A673 (cell line): ENCODE data around the gene NMUR1. TPM values are rescaled to one million over a fixed set of nuclear protein-coding genes. Genes with fewer than 3 reads are reported as not detected.

Source experiments
- BruUV-seq: library from RNA; stranded (reverse); fragments of 400-500 nt; replicated peaks from 2 replicates; lab custom pipeline; 2021; lab: Mats Ljungman, UMichigan
- CTCF ChIA-PET: fragments of 300-600 bp; sonication (Branson Sonifier 250); formaldehyde crosslinking; loops from one replicate; lab custom pipeline; 2022; ENCODE audit warnings: antibody characterized with exemption; lab: Charles Lee
- POLR2A ChIA-PET: fragments of 300-600 bp; sonication (Branson Sonifier 250); formaldehyde crosslinking; loops from one replicate; lab custom pipeline; 2022; ENCODE audit warnings: antibody characterized with exemption; ENCODE audit not compliant: low non-redundant PET; lab: Charles Lee
- DNase-seq: peaks from one replicate; pipeline ENCODE4 v3.0.0-alpha.2; 2015; ENCODE audit warnings: low spot score
- H3K27ac ChIP-seq: fragments of 200-600 bp; sonication (generic); 2 replicates; pipeline ENCODE4 v1.5.1; 2016; ENCODE audit warnings: mixed run types, low read depth, mild to moderate bottlenecking, mixed read lengths, antibody characterized with exemption, low read length; ENCODE audit not compliant: poor library complexity, severe bottlenecking
- H3K27me3 ChIP-seq: fragments of 200-600 bp; sonication (generic); replicated peaks from 2 replicates; pipeline ENCODE4 v1.6.1; 2017; ENCODE audit warnings: mixed run types, low read depth, mild to moderate bottlenecking, mixed read lengths, antibody characterized with exemption, low read length; ENCODE audit not compliant: insufficient read depth, poor library complexity
- H3K36me3 ChIP-seq: fragments of 200-600 bp; sonication (generic); 2 replicates; pipeline ENCODE4 v1.6.1; 2016; ENCODE audit warnings: mixed run types, mild to moderate bottlenecking, mixed read lengths, antibody characterized with exemption, low read length; ENCODE audit not compliant: insufficient read depth, poor library complexity, severe bottlenecking
- H3K4me1 ChIP-seq: fragments of 200-600 bp; sonication (generic); 2 replicates; pipeline ENCODE4 v1.6.1; 2017; ENCODE audit warnings: mixed run types, mild to moderate bottlenecking, mixed read lengths, antibody characterized with exemption, low read length; ENCODE audit not compliant: insufficient read depth, poor library complexity, severe bottlenecking
- H3K4me3 ChIP-seq: fragments of 200-600 bp; sonication (generic); 2 replicates; pipeline ENCODE4 v1.5.1; 2016; ENCODE audit warnings: low read depth, mixed run types, mild to moderate bottlenecking, mixed read lengths, low read length; ENCODE audit not compliant: poor library complexity, severe bottlenecking
- H3K9me3 ChIP-seq: fragments of 200-600 bp; sonication (generic); 2 replicates; pipeline ENCODE4 v1.6.1; 2016; ENCODE audit warnings: mixed run types, low read depth, mild to moderate bottlenecking, mixed read lengths, antibody characterized with exemption, low read length; ENCODE audit not compliant: poor library complexity, severe bottlenecking
- EZH2 ChIP-seq: fragments of 200-600 bp; sonication (generic); IDR thresholded peaks from 2 replicates; pipeline ENCODE4 v1.6.1; 2017; ENCODE audit warnings: borderline replicate concordance, low read depth, mild to moderate bottlenecking, mixed read lengths, antibody characterized with exemption, low read length; ENCODE audit not compliant: poor library complexity, severe bottlenecking
- intact Hi-C: fragments of 100-400 bp; cut with micrococcal nuclease; formaldehyde crosslinking; loops from one replicate; pipeline ENCODE4 v1.10.0; 2022; ENCODE audit not compliant: unreplicated experiment
- total RNA-seq: library from RNA; stranded (reverse); gene quantifications from 2 replicates; pipeline ENCODE4 v1.2.3, GENCODE V29; 2021
- TF ChIP-seq, protein P1 (sequence below): fragments of 300-800, 200-600 bp; sonication (generic); conservative IDR thresholded peaks from 2 replicates; pipeline ENCODE4 v1.5.1; 2017; ENCODE audit warnings: low read depth, mild to moderate bottlenecking, antibody characterized with exemption, low read length, moderate library complexity, mixed read lengths

The NMUR1 gene
- total RNA-seq, 1 experiment from 2014 or later = not detected

DNA sequence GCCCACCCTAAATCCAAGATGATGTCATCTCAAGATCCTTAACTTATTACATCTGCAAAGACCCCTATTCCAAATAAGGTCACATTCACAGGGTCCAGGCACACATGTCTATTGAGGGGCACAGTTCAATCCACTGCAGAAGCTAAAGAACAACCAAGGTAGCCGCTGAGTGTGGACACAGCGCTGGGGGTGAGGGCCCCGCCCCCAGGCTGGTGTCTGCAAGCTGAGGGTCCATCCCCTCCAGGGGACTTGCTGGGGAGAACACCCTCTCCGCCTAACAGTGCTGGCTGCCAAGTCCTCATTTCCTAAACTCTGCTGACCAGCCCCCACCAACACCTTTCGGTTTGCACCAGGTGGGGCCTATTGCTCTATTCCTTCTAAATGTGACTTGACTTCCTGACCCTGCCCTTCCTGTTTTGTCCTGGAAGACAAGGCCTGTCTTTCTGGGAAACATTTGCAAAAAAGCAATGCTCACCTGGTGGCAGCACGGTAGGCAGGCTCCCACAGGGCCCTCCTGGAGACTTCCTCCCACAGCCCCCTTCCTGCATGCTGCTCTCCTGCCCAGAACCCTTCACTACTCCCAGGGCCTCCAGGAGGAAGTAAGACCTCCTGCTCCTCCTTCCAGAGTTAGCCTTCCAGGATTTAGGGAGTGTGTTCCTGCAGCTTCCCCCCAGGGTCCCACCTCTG lies 38.0 kb upstream of the NMUR1 start:
- ChIA-PET POLR2A (no interaction called here), CTCF (no interaction called here)
- intact Hi-C loops = loop anchor here (10.0 kb wide), 1 partner anchor 343 kb away; no protein-coding TSS in a partner anchor
- H3K27me3 ChIP-seq = no peaks in the 10 kb centered on the region
- H3K27ac ChIP-seq = no peak overlapping the region
- no peak for DNase-seq
- H3K9me3 ChIP-seq = no peaks in the 10 kb centered on the region
- TF ChIP-seq EZH2 = no peak
- TF ChIP-seq, protein P1, sequence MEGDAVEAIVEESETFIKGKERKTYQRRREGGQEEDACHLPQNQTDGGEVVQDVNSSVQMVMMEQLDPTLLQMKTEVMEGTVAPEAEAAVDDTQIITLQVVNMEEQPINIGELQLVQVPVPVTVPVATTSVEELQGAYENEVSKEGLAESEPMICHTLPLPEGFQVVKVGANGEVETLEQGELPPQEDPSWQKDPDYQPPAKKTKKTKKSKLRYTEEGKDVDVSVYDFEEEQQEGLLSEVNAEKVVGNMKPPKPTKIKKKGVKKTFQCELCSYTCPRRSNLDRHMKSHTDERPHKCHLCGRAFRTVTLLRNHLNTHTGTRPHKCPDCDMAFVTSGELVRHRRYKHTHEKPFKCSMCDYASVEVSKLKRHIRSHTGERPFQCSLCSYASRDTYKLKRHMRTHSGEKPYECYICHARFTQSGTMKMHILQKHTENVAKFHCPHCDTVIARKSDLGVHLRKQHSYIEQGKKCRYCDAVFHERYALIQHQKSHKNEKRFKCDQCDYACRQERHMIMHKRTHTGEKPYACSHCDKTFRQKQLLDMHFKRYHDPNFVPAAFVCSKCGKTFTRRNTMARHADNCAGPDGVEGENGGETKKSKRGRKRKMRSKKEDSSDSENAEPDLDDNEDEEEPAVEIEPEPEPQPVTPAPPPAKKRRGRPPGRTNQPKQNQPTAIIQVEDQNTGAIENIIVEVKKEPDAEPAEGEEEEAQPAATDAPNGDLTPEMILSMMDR = no peak
- no TSS peak for BruUV-seq
- no peaks in the 10 kb centered on the region for H3K36me3 ChIP-seq
- H3K4me3 ChIP-seq = no peak overlapping the region
- no peaks in the 10 kb centered on the region for H3K4me1 ChIP-seq

DNA sequence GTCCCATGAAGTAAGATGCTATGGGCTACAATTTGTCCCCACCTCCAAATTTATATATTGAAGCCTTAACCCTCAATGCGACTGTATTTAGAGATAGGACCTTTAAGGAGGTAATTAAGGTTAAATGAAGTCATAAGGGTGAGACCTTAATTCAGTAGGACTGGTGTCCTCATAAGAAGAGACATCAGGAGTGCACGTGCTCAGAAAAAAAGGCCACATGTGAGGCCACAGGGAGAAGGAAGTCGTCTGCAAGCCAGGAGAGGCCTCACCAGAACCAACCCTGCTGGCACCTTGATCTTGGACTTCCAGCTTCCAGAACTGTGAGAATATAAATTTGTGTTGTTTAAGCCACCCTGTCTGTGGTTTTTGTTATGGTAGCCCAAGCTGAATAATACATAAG lies 36.9 kb upstream of the NMUR1 start:
- BruUV-seq = no TSS peak
- no peak overlapping the region for H3K4me3 ChIP-seq
- no peaks in the 10 kb centered on the region for H3K27me3 ChIP-seq
- H3K36me3 ChIP-seq = no peaks in the 10 kb centered on the region
- no peak overlapping the region for H3K27ac ChIP-seq
- TF ChIP-seq, protein P1 = no peak
- no peak for TF ChIP-seq EZH2
- no peaks in the 10 kb centered on the region for H3K4me1 ChIP-seq
- no peaks in the 10 kb centered on the region for H3K9me3 ChIP-seq
- ChIA-PET POLR2A (no interaction called here), CTCF (interaction anchor here (0.6 kb wide), 1 partner anchor 19 kb away, joined by 4 read pairs; no protein-coding TSS in a partner anchor)
- no peak for DNase-seq
- intact Hi-C loops = loop anchor here (10.0 kb wide), 1 partner anchor 342 kb away; no protein-coding TSS in a partner anchor

DNA sequence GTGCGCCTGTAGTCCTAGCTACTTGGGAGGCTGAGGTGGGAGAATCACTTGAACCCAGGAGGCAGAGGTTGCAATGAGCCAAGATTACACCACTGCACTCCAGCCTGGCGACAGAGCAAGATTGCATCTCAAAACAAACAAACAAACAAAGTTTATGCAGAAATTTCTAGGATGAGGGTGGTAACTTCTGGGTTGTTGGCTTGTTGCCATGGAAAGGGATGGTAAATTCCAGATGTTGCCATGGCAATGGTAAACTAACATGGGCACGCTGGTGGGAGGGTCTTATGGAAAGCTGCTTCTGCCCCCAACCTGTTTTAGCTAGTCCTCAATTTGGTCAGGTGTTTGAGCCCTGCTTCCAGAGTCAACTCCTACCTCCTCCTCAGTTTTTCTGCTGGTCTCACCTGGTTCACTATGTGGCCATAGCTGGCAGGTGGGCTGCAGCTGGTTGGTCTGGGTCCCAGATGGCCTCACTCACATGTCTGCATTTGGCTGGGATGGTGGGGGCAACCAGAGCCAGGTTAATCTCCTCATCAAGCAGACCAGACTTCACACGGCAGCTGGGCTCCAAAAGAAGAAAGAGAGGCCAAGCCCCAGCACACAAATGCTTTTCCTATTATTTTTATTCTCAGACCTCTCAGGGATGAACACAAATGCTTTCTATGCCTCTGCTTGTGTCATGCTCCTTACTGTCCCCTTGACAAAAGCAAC lies 35.8 kb upstream of the NMUR1 start:
- CTCF ChIA-PET = no interaction called here
- Histone ChIP-seq H3K27ac (no peak overlapping the region), H3K27me3 (no peaks in the 10 kb centered on the region), H3K9me3 (no peaks in the 10 kb centered on the region), H3K4me1 (no peaks in the 10 kb centered on the region), H3K36me3 (no peaks in the 10 kb centered on the region), H3K4me3 (no peak overlapping the region)
- POLR2A ChIA-PET = no interaction called here
- no TSS peak for BruUV-seq
- DNase-seq = no peak
- TF ChIP-seq, protein P1 = no peak
- TF ChIP-seq EZH2 = no peak
- intact Hi-C loops = loop anchor here (10.0 kb wide), 1 partner anchor 341 kb away; no protein-coding TSS in a partner anchor
